Right lobe of liver (tissue), 6 donors: ENCODE data around the gene DISP3. TPM values are rescaled to one million over a fixed set of nuclear protein-coding genes. Genes with fewer than 3 reads are reported as not detected.

ENCODE experiments used
- ATAC-seq, 4 donors: fragments of 200-7000 bp; cut with Tn5 transposase; one replicate each; pipeline ENCODE4 v1.9.1; 2020; ENCODE audit warnings: mild to moderate bottlenecking in 4 of 4, moderate library complexity in 4 of 4
- DNase-seq, 3 donors: peaks; one replicate each; pipeline ENCODE4 v3.0.0-alpha.2; 2020
- H3K27ac ChIP-seq, 3 donors: fragments of 200-600 bp; one replicate each; pipeline ENCODE4 v1.8.0; 2022
- H3K27me3 ChIP-seq, 2 donors: fragments of 200-600 bp; one replicate each; pipeline ENCODE4 v1.8.0; 2022
- H3K36me3 ChIP-seq, 4 donors: fragments of 200-600 bp; sonication (generic) in 1 of 4; one replicate each; pipeline versions ENCODE4 v1.5.1 to v1.8.0; 2017 to 2022; ENCODE audit warnings: control low read depth in 1 of 4
- H3K4me1 ChIP-seq, 4 donors: fragments of 200-600 bp; sonication (generic) in 1 of 4; one replicate each; pipeline versions ENCODE4 v1.5.1 to v1.8.0; 2017 to 2022; ENCODE audit warnings: control low read depth in 1 of 4
- H3K4me3 ChIP-seq, 3 donors: fragments of 200-600 bp; one replicate each; pipeline ENCODE4 v1.8.0; 2022
- H3K9me3 ChIP-seq, 4 donors: fragments of 200-600 bp; sonication (generic) in 1 of 4; one replicate each; pipeline versions ENCODE4 v1.5.1 to v1.8.0; 2017 to 2022; ENCODE audit warnings: control low read depth in 1 of 4
- CTCF ChIP-seq, 4 donors: fragments of 200-600 bp in 3 of 4; fragments of 450-650 bp in 1 of 4; IDR thresholded peaks; one replicate each; pipeline versions ENCODE4 v1.5.1 to v1.8.0; 2016 to 2022; ENCODE audit warnings: antibody characterized with exemption in 4 of 4, mild to moderate bottlenecking in 2 of 4
- POLR2A ChIP-seq: fragments of 450-650 bp; IDR thresholded peaks from one replicate; pipeline ENCODE4 v1.6.1; 2017; ENCODE audit warnings: antibody characterized with exemption, mild to moderate bottlenecking
- WGBS: methylation state at CpG from one replicate; pipeline ENCODE4 v1.1.6; 2018; ENCODE audit warnings: low coverage, low lambda C conversion rate; ENCODE audit not compliant: insufficient coverage; ENCODE audit errors: missing lambda C conversion rate; 5-methylcytosine and 5-hydroxymethylcytosine counted together
- intact Hi-C, 2 donors: fragments of 100-400 bp; cut with DNase I; formaldehyde crosslinking; loops; one replicate each; pipeline versions ENCODE4 v1.11.2 to v1.14.1; 2022
- total RNA-seq, 6 experiments: library from RNA; depleted of rRNA in 2 of 6; stranded (reverse); fragments of >200 nt in 2 of 6; fragmentation: NEBNext Ultra II Directional in 3 of 6; extraction: Animal tissue kit (Norgen Biotek cat#: 25700) in 3 of 6; gene quantifications; one replicate each; pipeline versions ENCODE4 v1.1.0 to v1.2.4, GENCODE V29; 2016 to 2023
- donor health status: DM: no; HTN: yes; CAD: no.
- donor health status: DM: no; HTN: no; CAD: no.
- donor health status: DM: no; HTN: no; CAD: no.
- donor health status: DM: no; HTN: yes; CAD: no.
- donor health status: DM: no; HTN: yes; CAD: no.

Gene DISP3
- total RNA-seq, 6 experiments from 2014 or later = 0.06 TPM; not detected in 5

GRCh38 chr1:11563560-11564069 lies 84.7 kb downstream of the DISP3 start:
- no peaks in the 10 kb centered on the region for H3K4me1 ChIP-seq
- DNase-seq (no peak), ATAC-seq (no peak)
- no peaks in the 10 kb centered on the region for H3K9me3 ChIP-seq
- no peak overlapping the region for H3K4me3 ChIP-seq
- no peaks in the 10 kb centered on the region for H3K27me3 ChIP-seq
- TF ChIP-seq CTCF (IDR thresholded peaks at IDR 0.05) (no peak), POLR2A (no peak)
- H3K36me3 ChIP-seq = no peaks in the 10 kb centered on the region
- intact Hi-C loops = no loop called here
- no peak overlapping the region for H3K27ac ChIP-seq
- WGBS = 3% methylated on average over 11 of the region's 14 CpGs

GRCh38 chr1:11564237-11564636 lies 85.3 kb downstream of the DISP3 start:
- DNase-seq (no peak), ATAC-seq (no peak)
- intact Hi-C loops = no loop called here
- no peaks in the 10 kb centered on the region for H3K27me3 ChIP-seq
- H3K27ac ChIP-seq = no peak overlapping the region
- WGBS = 58% methylated on average over 3 of the region's 5 CpGs
- H3K36me3 ChIP-seq = no peaks in the 10 kb centered on the region
- TF ChIP-seq CTCF (IDR thresholded peaks at IDR 0.05) (no peak), POLR2A (no peak)
- no peaks in the 10 kb centered on the region for H3K4me1 ChIP-seq
- H3K9me3 ChIP-seq = no peaks in the 10 kb centered on the region
- H3K4me3 ChIP-seq = no peak overlapping the region

GRCh38 chr1:11566042-11566850 lies 87.3 kb downstream of the DISP3 start:
- WGBS = 58% methylated on average over 10 of the region's 16 CpGs

GRCh38 chr1:11567244-11568065 lies 88.5 kb downstream of the DISP3 start:
- H3K27ac ChIP-seq = no peak overlapping the region
- TF ChIP-seq CTCF (IDR thresholded peaks at IDR 0.05) (no peak), POLR2A (no peak)
- ATAC-seq = no peak
- H3K4me3 ChIP-seq = no peak overlapping the region
- H3K27me3 ChIP-seq = no peaks in the 10 kb centered on the region
- 55% methylated on average over 6 of the region's 11 CpGs for WGBS
- H3K36me3 ChIP-seq = no peaks in the 10 kb centered on the region
- intact Hi-C loops = no loop called here
- H3K4me1 ChIP-seq = no peaks in the 10 kb centered on the region
- DNase-seq = no peak
- no peaks in the 10 kb centered on the region for H3K9me3 ChIP-seq

More at GRCh38 chr1:11566042-11566850, 87.3 kb downstream of the DISP3 start:
- ATAC-seq (no peak), DNase-seq (no peak)
- Histone ChIP-seq H3K36me3 (no peaks in the 10 kb centered on the region), H3K27ac (no peak overlapping the region), H3K27me3 (no peaks in the 10 kb centered on the region), H3K4me3 (no peak overlapping the region), H3K9me3 (no peaks in the 10 kb centered on the region), H3K4me1 (no peaks in the 10 kb centered on the region)
- intact Hi-C loops = no loop called here
- TF ChIP-seq CTCF (IDR thresholded peaks at IDR 0.05) = no peak
- no peak for TF ChIP-seq POLR2A
